PC-3 (cell line): ENCODE results near the gene BCAR1.

Experiments
- CTCF ChIP-seq: fragments of 300-600 bp; sonication (generic); conservative IDR thresholded peaks from 2 replicates; pipeline ENCODE4 v1.5.1; 2017; ENCODE audit warnings: antibody characterized with exemption, low read depth, mild to moderate bottlenecking, low read length
- EZH2 ChIP-seq: fragments of 300-600 bp; sonication (generic); IDR thresholded peaks from one replicate; pipeline ENCODE4 v1.6.1; 2017; ENCODE audit warnings: antibody characterized with exemption, mild to moderate bottlenecking, low read length; ENCODE audit not compliant: unreplicated experiment
- EZH2phosphoT487 ChIP-seq: fragments of 300-600 bp; sonication (generic); IDR thresholded peaks from 2 replicates; pipeline ENCODE4 v1.6.1; 2018; ENCODE audit warnings: mild to moderate bottlenecking, antibody characterized with exemption, low read length, borderline replicate concordance

GRCh38 chr16:75292691-75293090 lies 41.3 kb upstream of the BCAR1 start:
- no peak for TF ChIP-seq CTCF
- TF ChIP-seq EZH2, result no peak
- TF ChIP-seq EZH2phosphoT487, result no peak
